H9 (cell line): ENCODE data around the gene AMOTL1. TPM values are rescaled to one million over a fixed set of nuclear protein-coding genes. Genes with fewer than 3 reads are reported as not detected.

Experiments
- DNase-seq: peaks from one replicate; pipeline ENCODE4 v3.0.0-alpha.2; 2017
- H2AFZ ChIP-seq: one replicate; pipeline ENCODE4 v1.6.1; 2013; ENCODE audit warnings: mild to moderate bottlenecking, low read length, control low read depth, moderate library complexity
- H2AK5ac ChIP-seq: 2 replicates; pipeline ENCODE4 v1.6.1; 2013; ENCODE audit warnings: low read length, control low read depth, mixed read lengths; ENCODE audit not compliant: insufficient read length
- H2BK120ac ChIP-seq: one replicate; pipeline ENCODE4 v1.6.1; 2013; ENCODE audit warnings: low read depth, mild to moderate bottlenecking, low read length, control low read depth, inconsistent platforms; ENCODE audit not compliant: poor library complexity, severe bottlenecking
- H2BK12ac ChIP-seq: 2 replicates; pipeline ENCODE4 v1.6.1; 2013; ENCODE audit warnings: low read length, control low read depth, mixed read lengths, low read depth; ENCODE audit not compliant: insufficient read length
- H2BK15ac ChIP-seq: 2 replicates; pipeline ENCODE4 v1.6.1; 2013; ENCODE audit warnings: low read depth, low read length, control low read depth
- H2BK20ac ChIP-seq: one replicate; pipeline ENCODE4 v1.6.1; 2013; ENCODE audit warnings: low read depth, mild to moderate bottlenecking, low read length, control low read depth, inconsistent platforms; ENCODE audit not compliant: poor library complexity, severe bottlenecking
- H2BK5ac ChIP-seq: 2 replicates; pipeline ENCODE4 v1.6.1; 2013; ENCODE audit warnings: low read length, control low read depth, mixed read lengths; ENCODE audit not compliant: insufficient read length
- H3K14ac ChIP-seq: 2 replicates; pipeline ENCODE4 v1.6.1; 2013; ENCODE audit warnings: low read length, control low read depth; ENCODE audit not compliant: insufficient read depth
- H3K18ac ChIP-seq: 2 replicates; pipeline ENCODE4 v1.6.1; 2013; ENCODE audit warnings: low read depth, mild to moderate bottlenecking, mixed read lengths, low read length, control low read depth; ENCODE audit not compliant: insufficient read length
- H3K23ac ChIP-seq: 2 replicates; pipeline ENCODE4 v1.6.1; 2013; ENCODE audit warnings: low read length, control low read depth, mixed read lengths, low read depth; ENCODE audit not compliant: insufficient read length
- H3K23me2 ChIP-seq: 2 replicates; pipeline ENCODE4 v1.6.1; 2013; ENCODE audit warnings: low read depth, mild to moderate bottlenecking, mixed read lengths, low read length, control low read depth; ENCODE audit not compliant: insufficient read length, poor library complexity, severe bottlenecking
- H3K27ac ChIP-seq: 2 replicates; pipeline ENCODE4 v1.5.1; 2013; ENCODE audit warnings: low read length, control low read depth, mixed read lengths, low read depth; ENCODE audit not compliant: insufficient read length
- H3K27me3 ChIP-seq: 2 replicates; pipeline ENCODE4 v1.6.1; 2013; ENCODE audit warnings: low read length, control low read depth, inconsistent platforms; ENCODE audit not compliant: insufficient read depth
- H3K4ac ChIP-seq: 2 replicates; pipeline ENCODE4 v1.6.1; 2013; ENCODE audit warnings: low read depth, mild to moderate bottlenecking, control low read depth, inconsistent platforms, low read length, moderate library complexity
- H3K4me1 ChIP-seq: 2 replicates; pipeline ENCODE4 v1.6.1; 2013; ENCODE audit warnings: low read length, control low read depth, inconsistent platforms; ENCODE audit not compliant: insufficient read depth
- H3K4me2 ChIP-seq: 2 replicates; pipeline ENCODE4 v1.6.1; 2013; ENCODE audit warnings: low read length, control low read depth, mixed read lengths; ENCODE audit not compliant: insufficient read length, insufficient read depth
- H3K56ac ChIP-seq: 2 replicates; pipeline ENCODE4 v1.6.1; 2013; ENCODE audit warnings: low read depth, mild to moderate bottlenecking, mixed read lengths, low read length, control low read depth; ENCODE audit not compliant: insufficient read length
- H3K79me1 ChIP-seq: 2 replicates; pipeline ENCODE4 v1.6.1; 2013; ENCODE audit warnings: low read depth, mild to moderate bottlenecking, moderate library complexity, low read length, control low read depth, inconsistent platforms; ENCODE audit not compliant: insufficient read depth, poor library complexity, severe bottlenecking
- H3K79me2 ChIP-seq: 2 replicates; pipeline ENCODE4 v1.6.1; 2013; ENCODE audit warnings: low read length, control low read depth, inconsistent platforms; ENCODE audit not compliant: insufficient read depth
- H3K9ac ChIP-seq: 2 replicates; pipeline ENCODE4 v1.6.1; 2013; ENCODE audit warnings: low read length, control low read depth, mixed read lengths; ENCODE audit not compliant: insufficient read length; ENCODE audit errors: extremely low read depth
- H3K9me3 ChIP-seq: one replicate; pipeline ENCODE4 v1.6.1; 2013; ENCODE audit warnings: low read depth, low read length, inconsistent platforms; ENCODE audit not compliant: control insufficient read depth
- H3T11ph ChIP-seq: one replicate; pipeline ENCODE4 v1.6.1; 2013; ENCODE audit warnings: mild to moderate bottlenecking, low read length, control low read depth, inconsistent platforms
- H4K20me1 ChIP-seq: one replicate; pipeline ENCODE4 v1.6.1; 2013; ENCODE audit not compliant: control insufficient read depth, insufficient read length, insufficient read depth
- H4K5ac ChIP-seq: 2 replicates; pipeline ENCODE4 v1.6.1; 2013; ENCODE audit warnings: low read depth, mild to moderate bottlenecking, mixed read lengths, low read length, control low read depth; ENCODE audit not compliant: insufficient read length
- H4K8ac ChIP-seq: replicated peaks from 2 replicates; pipeline ENCODE4 v1.6.1; 2013; ENCODE audit warnings: low read length, control low read depth, mixed read lengths, low read depth; ENCODE audit not compliant: insufficient read length
- H4K91ac ChIP-seq: 2 replicates; pipeline ENCODE4 v1.6.1; 2013; ENCODE audit warnings: low read depth, mild to moderate bottlenecking, moderate library complexity, mixed read lengths, low read length, control low read depth; ENCODE audit not compliant: insufficient read length
- H3K27ac Mint-ChIP-seq, 3 experiments: 2 replicates in 2 of 3; 3 replicates in 1 of 3; pipeline ENCODE4 v1.8.0; 2020 to 2021; ENCODE audit warnings: mixed read lengths in 3 of 3, mild to moderate bottlenecking in 1 of 3, moderate library complexity in 1 of 3
- H3K27me3 Mint-ChIP-seq: 2 replicates; pipeline ENCODE4 v1.8.0; 2021; ENCODE audit warnings: low read depth, mild to moderate bottlenecking, moderate library complexity, mixed read lengths
- H3K36me3 Mint-ChIP-seq, 3 experiments: 2 replicates in 2 of 3; 3 replicates in 1 of 3; pipeline ENCODE4 v1.8.0; 2020 to 2021; ENCODE audit warnings: low read depth in 3 of 3, mixed read lengths in 3 of 3; ENCODE audit not compliant: insufficient read depth in 1 of 3
- H3K4me1 Mint-ChIP-seq, 2 experiments: 2 replicates each; pipeline ENCODE4 v1.8.0; 2020; ENCODE audit warnings: mixed read lengths in 2 of 2
- H3K4me3 Mint-ChIP-seq, 2 experiments: 2 replicates in 1 of 2; 3 replicates in 1 of 2; pipeline ENCODE4 v1.8.0; 2020 to 2021; ENCODE audit warnings: mild to moderate bottlenecking in 2 of 2, mixed read lengths in 2 of 2, moderate library complexity in 1 of 2
- H3K9me3 Mint-ChIP-seq, 2 experiments: 2 replicates in 1 of 2; 3 replicates in 1 of 2; pipeline ENCODE4 v1.8.0; 2020; ENCODE audit warnings: mild to moderate bottlenecking in 2 of 2, mixed read lengths in 2 of 2, moderate library complexity in 1 of 2
- CTCF ChIP-seq: fragments of 200-600 bp; sonication (generic); conservative IDR thresholded peaks from 3 replicates; pipeline ENCODE4 v1.8.0; 2021; ENCODE audit warnings: antibody characterized with exemption, mild to moderate bottlenecking
- WGBS: extraction: QIAGEN DNeasy Blood & Tissue Kit; methylation state at CpG from one replicate; pipeline ENCODE4 v1.1.7; 2013; ENCODE audit warnings: missing lambda C conversion rate, low lambda C conversion rate, mixed read lengths; ENCODE audit not compliant: insufficient read length; ENCODE audit errors: extremely low coverage; 5-methylcytosine and 5-hydroxymethylcytosine counted together
- total RNA-seq: library from RNA; stranded (reverse); gene quantifications from 2 replicates; pipeline ENCODE4 v1.2.1, GENCODE V29; 2021

The AMOTL1 gene
- total RNA-seq, 1 experiment from 2014 or later = 18.5 TPM

GRCh38 chr11:94895971-94896370 lies 127.8 kb downstream of the AMOTL1 start:
- H3K79me1 ChIP-seq = no peaks in the 10 kb centered on the region
- H3K9me3 ChIP-seq = no peaks in the 10 kb centered on the region
- no peak overlapping the region for H2BK20ac ChIP-seq
- no peak overlapping the region for H4K91ac ChIP-seq
- no peak overlapping the region for H3K4ac ChIP-seq
- H2BK120ac ChIP-seq = no peak overlapping the region
- no CpG with 5 or more reads among the region's 2 CpGs for WGBS
- no peak overlapping the region for H3K9ac ChIP-seq
- no peaks in the 10 kb centered on the region for H3K4me1 Mint-ChIP-seq
- DNase-seq = no peak
- H3K27me3 Mint-ChIP-seq = no peaks in the 10 kb centered on the region
- no peak overlapping the region for H2BK15ac ChIP-seq
- H3K36me3 Mint-ChIP-seq = no peaks in the 10 kb centered on the region
- H2AK5ac ChIP-seq = no peak overlapping the region
- no peak overlapping the region for H3K23ac ChIP-seq
- H3K56ac ChIP-seq = no peak overlapping the region
- no peaks in the 10 kb centered on the region for H3K23me2 ChIP-seq
- H4K8ac ChIP-seq = no peak overlapping the region
- H4K5ac ChIP-seq = no peak overlapping the region
- H2BK12ac ChIP-seq = no peak overlapping the region
- no peaks in the 10 kb centered on the region for H3K79me2 ChIP-seq
- no peak overlapping the region for H2AFZ ChIP-seq
- no peak overlapping the region for H3T11ph ChIP-seq
- H4K20me1 ChIP-seq = no peaks in the 10 kb centered on the region
- H3K27ac Mint-ChIP-seq = 0 out of 7 replicates have a peak overlapping the region, but pooled peaks of 1 of the 3 experiments have one; percentile 10
- H3K4me1 ChIP-seq = no peaks in the 10 kb centered on the region
- TF ChIP-seq CTCF = no peak
- no peak overlapping the region for H2BK5ac ChIP-seq
- no peak overlapping the region for H3K4me3 Mint-ChIP-seq
- no peak overlapping the region for H3K18ac ChIP-seq
- H3K27ac ChIP-seq = no peak overlapping the region
- H3K27me3 ChIP-seq = no peaks in the 10 kb centered on the region
- H3K14ac ChIP-seq = no peak overlapping the region
- H3K9me3 Mint-ChIP-seq = no peaks in the 10 kb centered on the region
- H3K4me2 ChIP-seq = no peak overlapping the region
